Measurements from ENCODE around the gene VPS37C. TPM values are rescaled to one million over a fixed set of nuclear protein-coding genes. Genes with fewer than 3 reads are reported as not detected.

Gene VPS37C
- total RNA-seq, 4 donors from 2014 or later: 26.4 to 36.3 (median 35.7) TPM

GRCh38 chr11:61132646-61133045, 28.6 kb downstream of the VPS37C start:
- Histone ChIP-seq H3K36me3 (peaks cover 27% of the 10 kb centered on the region), H3K27ac (no peak overlapping the region), H3K4me1 (peaks cover 23% of the 10 kb centered on the region), H3K27me3 (no peaks in the 10 kb centered on the region), H3K9me3 (no peaks in the 10 kb centered on the region), H3K4me3 (no peak overlapping the region)
- WGBS: 88% methylated on average over 5 of the region's 5 CpGs
- TF ChIP-seq POLR2AphosphoS5 (IDR thresholded peaks at IDR 0.05) (no peak), CTCF (IDR thresholded peaks at IDR 0.05) (no peak), POLR2A (IDR thresholded peaks at IDR 0.05) (no peak), EP300 (IDR thresholded peaks at IDR 0.05) (no peak)
- no peak for DNase-seq (ENCODE audit: low spot score in 2 of 2)

GRCh38 chr11:61131998-61132555, 29.1 kb downstream of the VPS37C start:
- H3K4me3 ChIP-seq: no peak overlapping the region
- TF ChIP-seq POLR2A (IDR thresholded peaks at IDR 0.05): no peak
- TF ChIP-seq EP300 (IDR thresholded peaks at IDR 0.05): no peak
- TF ChIP-seq POLR2AphosphoS5 (IDR thresholded peaks at IDR 0.05): no peak
- no peak for TF ChIP-seq CTCF (IDR thresholded peaks at IDR 0.05)
- H3K27me3 ChIP-seq: no peaks in the 10 kb centered on the region
- no peak overlapping the region for H3K27ac ChIP-seq
- no peaks in the 10 kb centered on the region for H3K9me3 ChIP-seq
- no peak for DNase-seq (ENCODE audit: low spot score in 2 of 2)
- H3K36me3 ChIP-seq: peaks cover 27% of the 10 kb centered on the region
- WGBS: 87% methylated on average over 13 of the region's 19 CpGs
- H3K4me1 ChIP-seq: peaks cover 23% of the 10 kb centered on the region

GRCh38 chr11:61131586-61131985, 29.6 kb downstream of the VPS37C start:
- H3K36me3 ChIP-seq: peaks cover 27% of the 10 kb centered on the region

GRCh38 chr11:61131186-61131585, 30.0 kb downstream of the VPS37C start:
- Histone ChIP-seq H3K36me3 (peaks cover 27% of the 10 kb centered on the region), H3K4me3 (no peak overlapping the region), H3K9me3 (no peaks in the 10 kb centered on the region), H3K27ac (no peak overlapping the region), H3K27me3 (no peaks in the 10 kb centered on the region), H3K4me1 (peaks cover 23% of the 10 kb centered on the region)
- no peak for TF ChIP-seq CTCF (IDR thresholded peaks at IDR 0.05)
- TF ChIP-seq POLR2A (IDR thresholded peaks at IDR 0.05): no peak
- TF ChIP-seq EP300 (IDR thresholded peaks at IDR 0.05): no peak
- TF ChIP-seq POLR2AphosphoS5 (IDR thresholded peaks at IDR 0.05): no peak
- DNase-seq (ENCODE audit: low spot score in 2 of 2): no peak
- WGBS: 94% methylated on average over 8 of the region's 8 CpGs

More at GRCh38 chr11:61131586-61131985, 29.6 kb downstream of the VPS37C start:
- TF ChIP-seq EP300 (IDR thresholded peaks at IDR 0.05) (no peak), CTCF (IDR thresholded peaks at IDR 0.05) (no peak), POLR2AphosphoS5 (IDR thresholded peaks at IDR 0.05) (no peak), POLR2A (IDR thresholded peaks at IDR 0.05) (no peak)
- no peak for DNase-seq (ENCODE audit: low spot score in 2 of 2)
- Histone ChIP-seq H3K4me1 (peaks cover 23% of the 10 kb centered on the region), H3K27ac (no peak overlapping the region), H3K27me3 (no peaks in the 10 kb centered on the region), H3K4me3 (no peak overlapping the region), H3K9me3 (no peaks in the 10 kb centered on the region)
- 73% methylated on average over 3 of the region's 14 CpGs for WGBS

GRCh38 chr11:61129639-61130523, 31.3 kb downstream of the VPS37C start:
- peak; percentile 96 to 99 for TF ChIP-seq CTCF (IDR thresholded peaks at IDR 0.05)
- no peak for TF ChIP-seq POLR2A (IDR thresholded peaks at IDR 0.05)
- TF ChIP-seq POLR2AphosphoS5 (IDR thresholded peaks at IDR 0.05): peak in 1 of 3 donors; percentile 30
- Histone ChIP-seq H3K27me3 (no peaks in the 10 kb centered on the region), H3K27ac (no peak overlapping the region), H3K36me3 (peaks cover 27% of the 10 kb centered on the region), H3K4me1 (peaks cover 20% of the 10 kb centered on the region), H3K4me3 (peak overlapping the region; percentile 27), H3K9me3 (no peaks in the 10 kb centered on the region)
- DNase-seq (ENCODE audit: low spot score in 2 of 2): peak; percentile 90 to 91
- WGBS: 31% methylated on average over 21 of the region's 33 CpGs
